Loucy (cell line): Measurements from ENCODE around the gene TRIOBP.

ENCODE experiments used
- H2AFZ ChIP-seq: fragments of 200-600 bp; sonication (generic); 2 replicates; pipeline ENCODE4 v1.6.0; 2016; ENCODE audit warnings: antibody characterized with exemption, mild to moderate bottlenecking, low read length, moderate library complexity
- H3F3A ChIP-seq: fragments of 200-600 bp; 2 replicates; pipeline ENCODE4 v1.6.0; 2016; ENCODE audit warnings: antibody characterized with exemption, low read depth, mild to moderate bottlenecking
- H3K27me3 ChIP-seq: fragments of 200-600 bp; sonication (generic); 2 replicates; pipeline ENCODE4 v1.6.1; 2014; ENCODE audit warnings: low read length, mild to moderate bottlenecking; ENCODE audit not compliant: insufficient read depth, poor library complexity, severe bottlenecking
- H3K36me3 ChIP-seq: fragments of 200-600 bp; sonication (generic); 2 replicates; pipeline ENCODE4 v1.6.1; 2016; ENCODE audit warnings: low read length; ENCODE audit not compliant: insufficient read depth
- H3K4me1 ChIP-seq: fragments of 200-600 bp; sonication (generic); 2 replicates; pipeline ENCODE4 v1.5.1; 2014; ENCODE audit warnings: low read length, mild to moderate bottlenecking; ENCODE audit not compliant: insufficient read depth, poor library complexity, severe bottlenecking
- H3K4me2 ChIP-seq: fragments of 200-600 bp; sonication (generic); 2 replicates; pipeline ENCODE4 v1.6.0; 2014; ENCODE audit warnings: antibody characterized with exemption, low read length, low read depth, mild to moderate bottlenecking; ENCODE audit not compliant: poor library complexity, severe bottlenecking
- H3K4me3 ChIP-seq: fragments of 200-600 bp; sonication (generic); 2 replicates; pipeline ENCODE4 v1.5.1; 2014; ENCODE audit warnings: low read length, mild to moderate bottlenecking, mixed read lengths; ENCODE audit not compliant: poor library complexity, severe bottlenecking
- H3K79me2 ChIP-seq: fragments of 200-600 bp; sonication (generic); 2 replicates; pipeline ENCODE4 v1.6.1; 2014; ENCODE audit warnings: low read length; ENCODE audit not compliant: insufficient read depth
- H3K9ac ChIP-seq: fragments of 200-600 bp; sonication (generic); 2 replicates; pipeline ENCODE4 v1.6.0; 2014; ENCODE audit warnings: mild to moderate bottlenecking, low read depth, low read length, moderate library complexity; ENCODE audit not compliant: poor library complexity, severe bottlenecking
- H3K9me2 ChIP-seq: fragments of 200-600 bp; sonication (generic); replicated peaks from 2 replicates; pipeline ENCODE4 v1.6.1; 2016; ENCODE audit warnings: low read depth, low read length, mixed read lengths
- H3K9me3 ChIP-seq: fragments of 200-600 bp; sonication (generic); 2 replicates; pipeline ENCODE4 v1.6.1; 2014; ENCODE audit warnings: mild to moderate bottlenecking, antibody characterized with exemption, low read length, low read depth; ENCODE audit not compliant: insufficient read depth
- H4K20me1 ChIP-seq: fragments of 200-600 bp; sonication (generic); 2 replicates; pipeline ENCODE4 v1.6.0; 2014; ENCODE audit warnings: antibody characterized with exemption, low read length, mild to moderate bottlenecking; ENCODE audit not compliant: insufficient read depth, poor library complexity, severe bottlenecking
- CTCF ChIP-seq: fragments of 200-600 bp; sonication (generic); conservative IDR thresholded peaks from 2 replicates; pipeline ENCODE4 v1.5.1; 2014; ENCODE audit warnings: mild to moderate bottlenecking, antibody characterized with exemption, low read length
- EZH2phosphoT487 ChIP-seq: fragments of 200-600 bp; IDR thresholded peaks from 2 replicates; pipeline ENCODE4 v1.6.1; 2018; ENCODE audit warnings: antibody characterized with exemption, mild to moderate bottlenecking, moderate library complexity, borderline replicate concordance

TRIOBP gene

GRCh38 chr22:37705205-37705604 is 8.4 kb downstream of the TRIOBP start:
- Histone ChIP-seq H3K9me3 (no peaks in the 10 kb centered on the region), H2AFZ (no peak overlapping the region), H3F3A (no peaks in the 10 kb centered on the region), H3K4me2 (no peak overlapping the region), H3K36me3 (no peaks in the 10 kb centered on the region), H3K4me3 (no peak overlapping the region), H3K4me1 (no peaks in the 10 kb centered on the region), H3K79me2 (no peaks in the 10 kb centered on the region), H3K9ac (no peak overlapping the region), H3K27me3 (no peaks in the 10 kb centered on the region), H4K20me1 (no peaks in the 10 kb centered on the region), H3K9me2 (no peaks in the 10 kb centered on the region)
- TF ChIP-seq EZH2phosphoT487 (no peak), CTCF (no peak)

GRCh38 chr22:37708580-37709444 is 12.0 kb downstream of the TRIOBP start:
- Histone ChIP-seq H3K27me3 (no peaks in the 10 kb centered on the region), H2AFZ (no peak overlapping the region), H3K9ac (no peak overlapping the region), H3K79me2 (no peaks in the 10 kb centered on the region), H3K36me3 (no peaks in the 10 kb centered on the region), H3K4me3 (no peak overlapping the region), H3F3A (no peaks in the 10 kb centered on the region), H3K4me2 (no peak overlapping the region), H3K4me1 (no peaks in the 10 kb centered on the region), H4K20me1 (no peaks in the 10 kb centered on the region), H3K9me3 (no peaks in the 10 kb centered on the region), H3K9me2 (no peaks in the 10 kb centered on the region)
- TF ChIP-seq CTCF, result no peak
- no peak for TF ChIP-seq EZH2phosphoT487

- no peak overlapping the region for H3K4me2 ChIP-seq
- H3K27me3 ChIP-seq, result no peaks in the 10 kb centered on the region
- TF ChIP-seq CTCF (no peak), EZH2phosphoT487 (no peak)
Measured at GRCh38 chr22:37709445-37709765, 12.6 kb downstream of the TRIOBP start.

More at GRCh38 chr22:37709445-37709765, 12.6 kb downstream of the TRIOBP start:
- Histone ChIP-seq H3K4me3 (no peak overlapping the region), H4K20me1 (no peaks in the 10 kb centered on the region), H2AFZ (no peak overlapping the region), H3K36me3 (no peaks in the 10 kb centered on the region), H3K9me2 (no peaks in the 10 kb centered on the region), H3K79me2 (no peaks in the 10 kb centered on the region), H3K9me3 (no peaks in the 10 kb centered on the region), H3F3A (no peaks in the 10 kb centered on the region), H3K4me1 (no peaks in the 10 kb centered on the region), H3K9ac (no peak overlapping the region)
